ENCODE measurements around the gene MOV10. TPM values are rescaled to one million over a fixed set of nuclear protein-coding genes. Genes with fewer than 3 reads are reported as not detected.
A peak's percentile ranks its signal among the peaks of the same experiment; 100 is the strongest.

MOV10 gene
- total and polyA plus RNA-seq, 9 of the 15 experiments (the other 6 are each of a cell fraction or from before 2014, with no cell fraction given), result 16.7 to 105 (median 49.5) TPM

- TF ChIP-seq KDM5B (IDR thresholded peaks at IDR 0.05; ENCODE audit: insufficient replicate concordance, low read depth, low read length) (peak; percentile 29), ATF1 (CRISPR knock-in tag; IDR thresholded peaks at IDR 0.05) (no peak), ATF1 (tag; IDR thresholded peaks at IDR 0.05) (no peak), CHD4 (IDR thresholded peaks at IDR 0.05; ENCODE audit: insufficient read depth, insufficient replicate concordance, low read depth, low read length, poor library complexity, severe bottlenecking) (no peak), POLR2A (conservative IDR thresholded peaks at IDR 0.05) (peak; percentile 45), SMAD4 (CRISPR knock-in tag; conservative IDR thresholded peaks at IDR 0.05) (no peak), TRIM28 (IDR thresholded peaks at IDR 0.05) (no peak), ZNF77 (CRISPR knock-in tag; IDR thresholded peaks at IDR 0.05) (0 out of 2 replicates have a peak, but pooled peaks have one; percentile 60), KHSRP (IDR thresholded peaks at IDR 0.05) (no peak), ZNF592 (IDR thresholded peaks at IDR 0.05) (peak; percentile 37; the same call in 1 of the 2 replicates), E2F3 (CRISPR knock-in tag; IDR thresholded peaks at IDR 0.05) (no peak), RREB1 (CRISPR knock-in tag; IDR thresholded peaks at IDR 0.05) (0 out of 2 replicates have a peak, but pooled peaks have one; percentile 20), L3MBTL2 (IDR thresholded peaks at IDR 0.05) (no peak), MCM3 (IDR thresholded peaks at IDR 0.05) (no peak), CREBBP (IDR thresholded peaks at IDR 0.05; ENCODE audit: low read depth, low read length) (no peak), THRAP3 (IDR thresholded peaks at IDR 0.05; ENCODE audit: borderline replicate concordance) (no peak; the same call in 1 of the 2 replicates), BMI1 (IDR thresholded peaks at IDR 0.05; ENCODE audit: low read length) (no peak), CSDE1 (IDR thresholded peaks at IDR 0.05) (no peak), ZNF445 (CRISPR knock-in tag; IDR thresholded peaks at IDR 0.05; ENCODE audit: low read depth) (0 out of 2 replicates have a peak, but pooled peaks have one; percentile 9)
Observed at GRCh38 chr1:112701227-112702066, 27.0 kb downstream of the MOV10 start (continued).
